Stimulated activated CD4-positive, alpha-beta T cell treated with anti-CD3 and anti-CD28 coated beads, TNF-alpha, amount 100 ng/mL, for 1 hour (primary cell): ENCODE data around the gene NCBP2.

Source experiments
- DNase-seq, 3 donors: peaks; one replicate each; pipeline ENCODE4 v3.0.0-alpha.2; 2020; ENCODE audit warnings: low read depth in 3 of 3, low spot score in 1 of 3

Gene NCBP2

GRCh38 chr3:196942226-196942914 lies at the start of gene NCBP2:
Gene NCBP2, minus strand, starts transcription at chr3:196942528. Its CDS starts 25 bp downstream, at chr3:196942503.
- peak; percentile 97 to 100 (median 98) for DNase-seq

- no peak for DNase-seq
These were observed 49.5 kb upstream of the NCBP2 start for GRCh38 chr3:196991581-196992460.

- no peak for DNase-seq
These were observed 48.3 kb upstream of the NCBP2 start for GRCh38 chr3:196990601-196991007.

GRCh38 chr3:196989721-196990262 lies 47.5 kb upstream of the NCBP2 start:
- no peak for DNase-seq

- DNase-seq: no peak
These were observed 46.1 kb upstream of the NCBP2 start for GRCh38 chr3:196988241-196989029.

GRCh38 chr3:196987022-196987421 lies 44.7 kb upstream of the NCBP2 start:
- no peak for DNase-seq

- no peak for DNase-seq
These were observed 43.9 kb upstream of the NCBP2 start for GRCh38 chr3:196985954-196986885.

- DNase-seq: no peak
These were observed 43.0 kb upstream of the NCBP2 start for GRCh38 chr3:196985298-196985697.

- DNase-seq: no peak
These were observed 40.9 kb upstream of the NCBP2 start for GRCh38 chr3:196983186-196983585.

GRCh38 chr3:196981657-196982056 lies 39.3 kb upstream of the NCBP2 start:
- DNase-seq: no peak

GRCh38 chr3:196979545-196979944 lies 37.2 kb upstream of the NCBP2 start:
- no peak for DNase-seq

- no peak for DNase-seq
These were observed 34.6 kb upstream of the NCBP2 start for GRCh38 chr3:196976941-196977340.

- no peak for DNase-seq
These were observed 33.0 kb upstream of the NCBP2 start for GRCh38 chr3:196975349-196975748.

- DNase-seq: no peak
These were observed 32.3 kb upstream of the NCBP2 start for GRCh38 chr3:196974661-196975060.

GRCh38 chr3:196971094-196971698 lies 28.9 kb upstream of the NCBP2 start:
- DNase-seq: no peak

GRCh38 chr3:196970547-196971093 lies 28.3 kb upstream of the NCBP2 start:
- DNase-seq: no peak

- peak; percentile 15 to 66 (median 45) for DNase-seq
These were observed 27.6 kb upstream of the NCBP2 start for GRCh38 chr3:196969660-196970546.

GRCh38 chr3:196969134-196969659 lies 26.9 kb upstream of the NCBP2 start:
- no peak for DNase-seq
